CD4-positive, alpha-beta memory T cell (primary cell): ENCODE results near the gene SCAP. TPM values are rescaled to one million over a fixed set of nuclear protein-coding genes. Genes with fewer than 3 reads are reported as not detected.
A peak's percentile ranks its signal among the peaks of the same experiment; 100 is the strongest.

Experiments
- CTCF ChIA-PET: fragments of 350-600 bp; sonication (Branson Sonifier 250); formaldehyde crosslinking; loops from one replicate; lab custom pipeline; 2021; ENCODE audit warnings: inconsistent platforms; ENCODE audit not compliant: partially characterized antibody; lab: Charles Lee
- POLR2A ChIA-PET: fragments of 350-600 bp; sonication (Branson Sonifier 250); formaldehyde crosslinking; loops from one replicate; lab custom pipeline; 2021; ENCODE audit not compliant: partially characterized antibody; lab: Charles Lee
- DNase-seq, 5 donors: peaks; one replicate each; pipeline versions ENCODE4 v3.0.0 to v3.0.0-alpha.2; 2020 to 2022; ENCODE audit warnings: mixed read lengths in 1 of 5
- H3K27ac ChIP-seq: one replicate; pipeline ENCODE4 v1.7.0; 2013; ENCODE audit warnings: low read depth, low read length
- H3K27me3 ChIP-seq: 2 replicates; pipeline ENCODE4 v1.7.0; 2013; ENCODE audit warnings: mild to moderate bottlenecking, low read length, moderate library complexity; ENCODE audit not compliant: insufficient read depth
- H3K36me3 ChIP-seq: 2 replicates; pipeline ENCODE4 v1.7.0; 2013; ENCODE audit warnings: mild to moderate bottlenecking, low read length, moderate library complexity; ENCODE audit not compliant: insufficient read depth
- H3K4me1 ChIP-seq: 2 replicates; pipeline ENCODE4 v1.7.0; 2013; ENCODE audit warnings: mild to moderate bottlenecking, low read length, moderate library complexity; ENCODE audit not compliant: insufficient read depth
- H3K4me3 ChIP-seq, 2 donors: one replicate each; pipeline ENCODE4 v1.7.0; 2013; ENCODE audit warnings: low read length in 2 of 2, mild to moderate bottlenecking in 1 of 2
- H3K9me3 ChIP-seq, 2 donors: one replicate each; pipeline ENCODE4 v1.7.0; 2013; ENCODE audit warnings: low read length in 2 of 2, control low read depth in 1 of 2; ENCODE audit not compliant: control insufficient read depth in 1 of 2
- H3K27ac Mint-ChIP-seq, 7 donors: one replicate each; pipeline ENCODE4 v1.8.0; 2020 to 2021; ENCODE audit warnings: mixed read lengths in 7 of 7, mild to moderate bottlenecking in 6 of 7, inconsistent platforms in 3 of 7, moderate library complexity in 3 of 7
- H3K27me3 Mint-ChIP-seq, 2 donors: one replicate each; pipeline ENCODE4 v1.8.0; 2020 to 2021; ENCODE audit warnings: mixed read lengths in 2 of 2
- H3K36me3 Mint-ChIP-seq, 2 donors: one replicate each; pipeline ENCODE4 v1.8.0; 2020 to 2021; ENCODE audit warnings: mixed read lengths in 2 of 2, inconsistent platforms in 1 of 2, mild to moderate bottlenecking in 1 of 2
- H3K4me1 Mint-ChIP-seq, 4 donors: one replicate each; pipeline ENCODE4 v1.8.0; 2020 to 2021; ENCODE audit warnings: mixed read lengths in 4 of 4, mild to moderate bottlenecking in 1 of 4
- H3K4me3 Mint-ChIP-seq, 8 donors: one replicate each; pipeline ENCODE4 v1.8.0; 2020 to 2021; ENCODE audit warnings: mixed read lengths in 8 of 8, mild to moderate bottlenecking in 7 of 8, moderate library complexity in 6 of 8, inconsistent platforms in 3 of 8
- H3K9me3 Mint-ChIP-seq, 8 donors: one replicate each; pipeline ENCODE4 v1.8.0; 2020 to 2021; ENCODE audit warnings: mixed read lengths in 8 of 8, mild to moderate bottlenecking in 5 of 8, inconsistent platforms in 3 of 8, moderate library complexity in 1 of 8
- intact Hi-C: fragments of 100-400 bp; cut with micrococcal nuclease; formaldehyde crosslinking; loops from one replicate; pipeline ENCODE4 v1.15.1; 2023
- polyA plus RNA-seq, 2 donors: library from polyadenylated mRNA; unstranded; fragments of 300-500 nt; fragmentation: Illumina TruSeq; gene quantifications; one replicate each; pipeline ENCODE4 v1.2.3, GENCODE V29; 2021
- total RNA-seq, 2 experiments: library from RNA; stranded (reverse); gene quantifications; one replicate each; pipeline ENCODE4 v1.2.3, GENCODE V29; 2021

The SCAP gene
- total and polyA plus RNA-seq, 4 experiments from 2014 or later = 37.7 to 88.1 (median 71.0) TPM

- H3K36me3 Mint-ChIP-seq = peaks cover 18 to 52% of the 10 kb centered on the region in 2 donors
- Histone ChIP-seq H3K4me1 (no peaks in the 10 kb centered on the region), H3K27ac (no peak overlapping the region), H3K36me3 (peaks cover 66% of the 10 kb centered on the region), H3K9me3 (no peaks in the 10 kb centered on the region), H3K27me3 (no peaks in the 10 kb centered on the region), H3K4me3 (no peak overlapping the region)
- POLR2A ChIA-PET = no interaction called here
- H3K27me3 Mint-ChIP-seq = no peaks in the 10 kb centered on the region
- H3K4me3 Mint-ChIP-seq = no peak overlapping the region
- H3K9me3 Mint-ChIP-seq = no peaks in the 10 kb centered on the region
- peak overlapping the region in 1 of 7 donors; percentile 42 for H3K27ac Mint-ChIP-seq
- no peak for DNase-seq
- CTCF ChIA-PET = interaction anchor here (1.0 kb wide), 1 partner anchor 12 kb away, joined by 3 read pairs; no protein-coding TSS in a partner anchor
- H3K4me1 Mint-ChIP-seq = peaks cover 0 to 5% (median 1%) of the 10 kb centered on the region in 4 donors
- intact Hi-C loops = no loop called here
Observed at GRCh38 chr3:47410801-47411646, 64.7 kb downstream of the SCAP start.

GRCh38 chr3:47410417-47410720 lies 65.4 kb downstream of the SCAP start:
- ChIA-PET CTCF (no interaction called here), POLR2A (no interaction called here)
- Mint-ChIP-seq H3K4me3 (no peak overlapping the region), H3K27me3 (no peaks in the 10 kb centered on the region), H3K27ac (no peak overlapping the region), H3K36me3 (peaks cover 11 to 48% of the 10 kb centered on the region in 2 donors), H3K9me3 (peaks cover 0 to 2% (median 0%) of the 10 kb centered on the region in 8 donors), H3K4me1 (peaks cover 0 to 5% (median 1%) of the 10 kb centered on the region in 4 donors)
- intact Hi-C loops = no loop called here
- DNase-seq = no peak
- peaks cover 71% of the 10 kb centered on the region for H3K36me3 ChIP-seq
- no peak overlapping the region for H3K4me3 ChIP-seq
- H3K4me1 ChIP-seq = no peaks in the 10 kb centered on the region
- H3K9me3 ChIP-seq = no peaks in the 10 kb centered on the region
- H3K27ac ChIP-seq = no peak overlapping the region
- H3K27me3 ChIP-seq = no peaks in the 10 kb centered on the region

DNA sequence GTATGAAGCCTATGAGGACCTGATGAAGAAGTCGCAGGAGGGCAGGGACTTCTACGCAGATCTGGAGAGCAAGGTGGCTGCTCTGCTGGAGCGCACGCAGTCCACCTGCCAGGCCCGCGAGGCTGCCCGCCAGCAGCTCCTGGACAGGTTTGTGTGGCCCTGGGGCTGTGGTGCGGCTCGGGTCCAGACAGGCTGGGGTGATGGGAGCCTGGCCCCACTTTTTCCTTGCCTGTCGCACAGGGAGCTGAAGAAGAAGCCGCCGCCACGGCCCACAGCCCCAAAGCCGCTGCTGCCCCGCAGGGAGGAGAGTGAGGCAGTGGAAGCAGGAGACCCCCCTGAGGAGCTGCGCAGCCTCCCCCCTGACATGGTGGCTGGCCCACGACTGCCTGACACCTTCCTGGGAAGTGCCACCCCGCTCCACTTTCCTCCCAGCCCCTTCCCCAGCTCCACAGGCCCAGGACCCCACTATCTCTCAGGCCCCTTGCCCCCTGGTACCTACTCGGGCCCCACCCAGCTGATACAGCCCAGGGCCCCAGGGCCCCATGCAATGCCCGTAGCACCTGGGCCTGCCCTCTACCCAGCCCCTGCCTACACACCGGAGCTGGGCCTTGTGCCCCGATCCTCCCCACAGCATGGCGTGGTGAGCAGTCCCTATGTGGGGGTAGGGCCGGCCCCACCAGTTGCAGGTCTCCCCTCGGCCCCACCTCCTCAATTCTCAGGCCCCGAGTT lies 65.9 kb downstream of the SCAP start:
- H3K4me3 Mint-ChIP-seq = no peak overlapping the region
- intact Hi-C loops = no loop called here
- Histone ChIP-seq H3K9me3 (no peaks in the 10 kb centered on the region), H3K4me3 (no peak overlapping the region), H3K4me1 (no peaks in the 10 kb centered on the region), H3K27ac (no peak overlapping the region), H3K27me3 (no peaks in the 10 kb centered on the region), H3K36me3 (peaks cover 65% of the 10 kb centered on the region)
- no peaks in the 10 kb centered on the region for H3K27me3 Mint-ChIP-seq
- H3K9me3 Mint-ChIP-seq = peaks cover 0 to 2% (median 0%) of the 10 kb centered on the region in 8 donors
- H3K4me1 Mint-ChIP-seq = peaks cover 0 to 5% (median 1%) of the 10 kb centered on the region in 4 donors
- POLR2A ChIA-PET = interaction anchor here (1.0 kb wide), 1 partner anchor 35 kb away, joined by 3 read pairs; no protein-coding TSS in a partner anchor
- H3K36me3 Mint-ChIP-seq = peaks cover 11 to 43% of the 10 kb centered on the region in 2 donors
- CTCF ChIA-PET = interaction anchor here (1.5 kb wide), 1 partner anchor 11 kb away, joined by 4 read pairs; no protein-coding TSS in a partner anchor
- DNase-seq = no peak
- H3K27ac Mint-ChIP-seq = peak overlapping the region in 1 of 7 donors; percentile 53

- DNase-seq = no peak
- Histone ChIP-seq H3K27me3 (no peaks in the 10 kb centered on the region), H3K4me1 (no peaks in the 10 kb centered on the region), H3K4me3 (no peak overlapping the region), H3K9me3 (no peaks in the 10 kb centered on the region), H3K27ac (no peak overlapping the region), H3K36me3 (peaks cover 60% of the 10 kb centered on the region)
- ChIA-PET CTCF (interaction anchor here (1.5 kb wide), 1 partner anchor 12 kb away, joined by 4 read pairs; no protein-coding TSS in a partner anchor), POLR2A (interaction anchor here (1.0 kb wide), 1 partner anchor 34 kb away, joined by 3 read pairs; no protein-coding TSS in a partner anchor)
- H3K27ac Mint-ChIP-seq = no peak overlapping the region
- intact Hi-C loops = no loop called here
- no peaks in the 10 kb centered on the region for H3K27me3 Mint-ChIP-seq
- H3K9me3 Mint-ChIP-seq = peaks cover 0 to 2% (median 0%) of the 10 kb centered on the region in 8 donors
- peaks cover 0 to 5% (median 1%) of the 10 kb centered on the region in 4 donors for H3K4me1 Mint-ChIP-seq
- no peak overlapping the region for H3K4me3 Mint-ChIP-seq
- H3K36me3 Mint-ChIP-seq = peaks cover 11 to 40% of the 10 kb centered on the region in 2 donors
Observed at GRCh38 chr3:47409284-47409683, 66.5 kb downstream of the SCAP start.

DNA sequence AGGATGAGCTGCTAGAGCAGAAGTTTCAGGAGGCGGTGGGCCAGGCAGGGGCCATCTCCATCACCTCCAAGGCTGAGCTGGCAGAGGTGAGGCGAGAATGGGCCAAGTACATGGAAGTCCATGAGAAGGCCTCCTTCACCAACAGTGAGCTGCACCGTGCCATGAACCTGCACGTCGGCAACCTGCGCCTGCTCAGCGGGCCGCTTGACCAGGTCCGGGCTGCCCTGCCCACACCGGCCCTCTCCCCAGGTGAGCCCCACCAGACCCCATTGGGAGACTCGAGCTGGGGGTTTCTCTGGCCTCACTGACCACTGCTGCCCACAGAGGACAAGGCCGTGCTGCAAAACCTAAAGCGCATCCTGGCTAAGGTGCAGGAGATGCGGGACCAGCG lies 66.9 kb downstream of the SCAP start:
- peak overlapping the region in 1 of 7 donors; percentile 70 for H3K27ac Mint-ChIP-seq
- intact Hi-C loops = no loop called here
- Histone ChIP-seq H3K36me3 (peaks cover 55% of the 10 kb centered on the region), H3K27me3 (no peaks in the 10 kb centered on the region), H3K4me1 (no peaks in the 10 kb centered on the region), H3K4me3 (no peak overlapping the region), H3K9me3 (no peaks in the 10 kb centered on the region), H3K27ac (no peak overlapping the region)
- DNase-seq = no peak
- peaks cover 0 to 5% (median 1%) of the 10 kb centered on the region in 4 donors for H3K4me1 Mint-ChIP-seq
- ChIA-PET POLR2A (interaction anchor here (1.0 kb wide), 1 partner anchor 34 kb away, joined by 3 read pairs; no protein-coding TSS in a partner anchor), CTCF (interaction anchor here (1.5 kb wide), 1 partner anchor 12 kb away, joined by 4 read pairs; no protein-coding TSS in a partner anchor)
- H3K4me3 Mint-ChIP-seq = no peak overlapping the region
- H3K36me3 Mint-ChIP-seq = peaks cover 11 to 40% of the 10 kb centered on the region in 2 donors
- no peaks in the 10 kb centered on the region for H3K27me3 Mint-ChIP-seq
- peaks cover 0 to 2% (median 0%) of the 10 kb centered on the region in 8 donors for H3K9me3 Mint-ChIP-seq

- POLR2A ChIA-PET = interaction anchor here (1.0 kb wide), 1 partner anchor 33 kb away, joined by 3 read pairs; no protein-coding TSS in a partner anchor
Observed at GRCh38 chr3:47407896-47408838, 67.6 kb downstream of the SCAP start.

More at GRCh38 chr3:47407896-47408838, 67.6 kb downstream of the SCAP start:
- Histone ChIP-seq H3K27ac (no peak overlapping the region), H3K9me3 (no peaks in the 10 kb centered on the region), H3K27me3 (no peaks in the 10 kb centered on the region), H3K4me1 (no peaks in the 10 kb centered on the region), H3K4me3 (no peak overlapping the region), H3K36me3 (peaks cover 49% of the 10 kb centered on the region)
- Mint-ChIP-seq H3K4me1 (peaks cover 0 to 2% (median 1%) of the 10 kb centered on the region in 4 donors), H3K9me3 (peaks cover 0 to 2% (median 0%) of the 10 kb centered on the region in 8 donors), H3K4me3 (no peak overlapping the region), H3K36me3 (peaks cover 8 to 34% of the 10 kb centered on the region in 2 donors), H3K27ac (peak overlapping the region in 3 of 7 donors; percentile 37 to 79 (median 38)), H3K27me3 (no peaks in the 10 kb centered on the region)
- DNase-seq = no peak
- CTCF ChIA-PET = interaction anchor here (1.5 kb wide), 1 partner anchor 13 kb away, joined by 4 read pairs; no protein-coding TSS in a partner anchor
- intact Hi-C loops = no loop called here
